GM18508 (cell line): ENCODE measurements around the gene LMF1.

Experiments
- ATAC-seq: cut with Tn5 transposase; IDR thresholded peaks from one replicate; pipeline ENCODE4 v1.9.1; 2021; ENCODE audit warnings: moderate number of reproducible peaks; ENCODE audit not compliant: insufficient read depth, unreplicated experiment

Gene LMF1

GRCh38 chr16:856101-856500 is 114.7 kb downstream of the LMF1 start:
- no peak for ATAC-seq

- no peak for ATAC-seq
Measured at GRCh38 chr16:855471-855870, 115.3 kb downstream of the LMF1 start.

- ATAC-seq, result no peak
Measured at GRCh38 chr16:854808-855410, 115.9 kb downstream of the LMF1 start.

- ATAC-seq, result no peak
Measured at GRCh38 chr16:853981-854807, 116.6 kb downstream of the LMF1 start.

GRCh38 chr16:853306-853705 is 117.5 kb downstream of the LMF1 start:
- no peak for ATAC-seq

- ATAC-seq, result no peak
Measured at GRCh38 chr16:852451-853185, 118.2 kb downstream of the LMF1 start.

GRCh38 chr16:851871-852270 is 118.9 kb downstream of the LMF1 start:
- ATAC-seq, result no peak

GRCh38 chr16:851209-851810 is 119.5 kb downstream of the LMF1 start:
- no peak for ATAC-seq

GRCh38 chr16:850668-851067 is 120.1 kb downstream of the LMF1 start:
- ATAC-seq, result no peak

- ATAC-seq, result no peak
Measured at GRCh38 chr16:848510-849253, 122.1 kb downstream of the LMF1 start.

GRCh38 chr16:847681-848445 is 122.9 kb downstream of the LMF1 start:
- ATAC-seq, result no peak

- no peak for ATAC-seq
Measured at GRCh38 chr16:847151-847550, 123.6 kb downstream of the LMF1 start.

- no peak for ATAC-seq
Measured at GRCh38 chr16:845351-845745, 125.4 kb downstream of the LMF1 start.

GRCh38 chr16:844638-845350 is 126.0 kb downstream of the LMF1 start:
- ATAC-seq, result no peak

GRCh38 chr16:843771-844170 is 127.0 kb downstream of the LMF1 start:
- ATAC-seq, result no peak

- no peak for ATAC-seq
Measured at GRCh38 chr16:842711-843560, 127.8 kb downstream of the LMF1 start.

- no peak for ATAC-seq
Measured at GRCh38 chr16:842061-842476, 128.7 kb downstream of the LMF1 start.

GRCh38 chr16:841455-842060 is 129.2 kb downstream of the LMF1 start:
- ATAC-seq, result no peak
